B cell (primary cell): ENCODE results near the gene PRDM5.

Experiments used
- EZH2 ChIP-seq: IDR thresholded peaks from 2 replicates; pipeline ENCODE4 v1.6.1; 2012; ENCODE audit warnings: borderline replicate concordance, low read depth, mild to moderate bottlenecking, moderate library complexity, low read length; ENCODE audit not compliant: insufficient read depth, poor library complexity, severe bottlenecking
- TF ChIP-seq, protein P1 (sequence below): fragments of 200-600 bp; IDR thresholded peaks from one replicate; pipeline ENCODE4 v1.8.0; 2022; ENCODE audit warnings: antibody characterized with exemption, mild to moderate bottlenecking

DNA sequence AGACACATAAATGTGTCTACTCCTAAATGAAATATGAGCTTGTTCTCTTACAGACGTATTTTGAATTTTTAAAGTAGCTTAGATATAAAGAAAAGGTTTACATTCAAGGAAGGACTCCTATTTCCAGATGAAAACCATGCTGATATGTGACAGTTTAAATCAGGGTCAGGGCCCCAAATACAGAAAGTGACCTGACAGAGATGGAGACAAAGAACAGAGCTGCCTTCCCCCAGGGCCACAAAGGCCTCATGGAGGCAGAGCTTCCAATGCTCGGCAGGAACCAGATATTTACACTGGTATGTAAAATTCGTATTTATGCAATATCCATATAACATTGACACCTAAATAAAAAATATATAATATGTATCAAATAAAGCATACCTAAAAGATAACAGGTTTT is 124.0 kb downstream of the PRDM5 start:
- TF ChIP-seq EZH2 = no peak
- TF ChIP-seq, protein P1, sequence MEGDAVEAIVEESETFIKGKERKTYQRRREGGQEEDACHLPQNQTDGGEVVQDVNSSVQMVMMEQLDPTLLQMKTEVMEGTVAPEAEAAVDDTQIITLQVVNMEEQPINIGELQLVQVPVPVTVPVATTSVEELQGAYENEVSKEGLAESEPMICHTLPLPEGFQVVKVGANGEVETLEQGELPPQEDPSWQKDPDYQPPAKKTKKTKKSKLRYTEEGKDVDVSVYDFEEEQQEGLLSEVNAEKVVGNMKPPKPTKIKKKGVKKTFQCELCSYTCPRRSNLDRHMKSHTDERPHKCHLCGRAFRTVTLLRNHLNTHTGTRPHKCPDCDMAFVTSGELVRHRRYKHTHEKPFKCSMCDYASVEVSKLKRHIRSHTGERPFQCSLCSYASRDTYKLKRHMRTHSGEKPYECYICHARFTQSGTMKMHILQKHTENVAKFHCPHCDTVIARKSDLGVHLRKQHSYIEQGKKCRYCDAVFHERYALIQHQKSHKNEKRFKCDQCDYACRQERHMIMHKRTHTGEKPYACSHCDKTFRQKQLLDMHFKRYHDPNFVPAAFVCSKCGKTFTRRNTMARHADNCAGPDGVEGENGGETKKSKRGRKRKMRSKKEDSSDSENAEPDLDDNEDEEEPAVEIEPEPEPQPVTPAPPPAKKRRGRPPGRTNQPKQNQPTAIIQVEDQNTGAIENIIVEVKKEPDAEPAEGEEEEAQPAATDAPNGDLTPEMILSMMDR = no peak
